UCSD-AML1 (cell line): ENCODE results near the gene RPS24.

Experiments used
- DNase-seq: peaks from one replicate; lab custom pipeline; 2025; ENCODE audit not compliant: unreplicated experiment; lab: John Stamatoyannopoulos, UW

Gene RPS24

GRCh38 chr10:78081292-78081691 is 47.6 kb downstream of the RPS24 start:
- DNase-seq = no peak

GRCh38 chr10:78082636-78083035 is 49.0 kb downstream of the RPS24 start:
- no peak for DNase-seq
